GM08714 (cell line): ENCODE measurements around the gene RNF146.
"Not testable (repeated sequence)": the region's sequence is repeated elsewhere in the genome, so short reads cannot be mapped to it uniquely, and the experiment has no call there.

Experiments used
- H3K4me3 ChIP-seq: fragments of 200-500 bp; sonication (Bioruptor generic); 2 replicates; pipeline ENCODE4 v1.5.1; 2014; ENCODE audit warnings: mild to moderate bottlenecking, low read length, inconsistent platforms
- ZNF274 ChIP-seq: IDR thresholded peaks from 2 replicates; pipeline ENCODE4 v1.6.1; 2012; ENCODE audit warnings: mild to moderate bottlenecking, low read depth, low read length

RNF146 gene

DNA sequence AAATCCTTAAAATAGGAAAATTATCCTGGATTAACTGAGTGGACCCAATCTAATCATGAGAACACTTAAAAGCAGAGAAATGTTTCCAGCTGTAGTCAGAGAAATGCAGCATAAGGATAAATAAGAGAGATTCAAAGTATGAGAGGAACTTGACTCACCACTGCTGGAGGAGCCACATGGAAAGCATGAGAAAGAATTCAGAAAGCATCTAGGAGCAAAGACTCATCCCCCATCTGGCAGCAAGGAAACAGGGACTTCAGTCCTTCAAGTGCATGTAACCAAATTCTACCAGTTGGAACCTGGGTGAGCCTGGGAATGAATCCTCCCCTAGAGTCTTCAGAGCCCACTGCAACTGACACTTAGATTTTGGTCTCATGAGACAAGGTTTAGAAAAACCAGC is 33.7 kb downstream of the RNF146 start:
- no peak overlapping the region for H3K4me3 ChIP-seq
- no peak for TF ChIP-seq ZNF274

GRCh38 chr6:127301199-127301700 is 34.6 kb downstream of the RNF146 start:
- no peak overlapping the region for H3K4me3 ChIP-seq
- TF ChIP-seq ZNF274: no peak

- no peak for TF ChIP-seq ZNF274
- no peak overlapping the region for H3K4me3 ChIP-seq
Observed at GRCh38 chr6:127302728-127303660, 36.3 kb downstream of the RNF146 start.

GRCh38 chr6:127303917-127304316 is 37.3 kb downstream of the RNF146 start:
- no peak for TF ChIP-seq ZNF274
- no peak overlapping the region for H3K4me3 ChIP-seq

GRCh38 chr6:127305741-127306140 is 39.1 kb downstream of the RNF146 start:
- TF ChIP-seq ZNF274: no peak
- no peak overlapping the region for H3K4me3 ChIP-seq

DNA sequence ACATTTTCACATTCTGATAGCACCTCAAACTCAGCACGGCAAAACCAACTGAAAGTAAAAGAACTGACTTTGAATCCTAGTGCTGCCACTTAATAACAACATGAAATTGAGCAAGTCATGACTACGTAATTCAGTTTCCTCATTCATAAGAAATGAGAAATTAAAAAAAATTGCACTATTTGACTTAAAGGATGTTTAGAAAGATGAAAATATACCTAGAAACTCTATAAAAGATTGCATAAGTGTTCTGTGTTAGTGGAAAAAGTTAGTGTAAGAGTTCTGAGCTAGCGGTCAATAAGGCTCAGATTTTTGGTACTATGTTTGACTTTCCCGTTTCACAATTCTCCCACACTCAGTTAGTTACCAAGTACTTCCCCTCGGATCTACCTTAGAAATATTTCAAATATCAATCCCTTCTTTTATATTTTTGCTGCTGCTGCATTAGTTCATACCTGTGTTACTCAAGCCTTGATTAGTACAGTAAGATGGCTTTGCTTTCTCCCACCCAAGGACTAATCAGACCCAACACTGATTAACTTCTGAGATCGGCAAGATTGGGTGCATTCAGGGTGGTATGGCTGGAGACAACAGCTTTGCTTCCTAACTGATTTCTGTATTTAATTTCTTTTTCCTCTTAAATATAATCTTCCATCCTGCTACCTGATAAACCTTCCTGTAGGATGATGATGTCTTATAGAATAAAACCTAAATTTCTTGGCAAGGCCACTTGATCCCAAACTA is 50.9 kb downstream of the RNF146 start:
- TF ChIP-seq ZNF274: no peak
- no peak overlapping the region for H3K4me3 ChIP-seq

GRCh38 chr6:127319686-127320085 is 53.0 kb downstream of the RNF146 start:
- no peak for TF ChIP-seq ZNF274
- no peak overlapping the region for H3K4me3 ChIP-seq

GRCh38 chr6:127328043-127328609 is 61.5 kb downstream of the RNF146 start:
- no peak overlapping the region for H3K4me3 ChIP-seq
- TF ChIP-seq ZNF274: no peak

DNA sequence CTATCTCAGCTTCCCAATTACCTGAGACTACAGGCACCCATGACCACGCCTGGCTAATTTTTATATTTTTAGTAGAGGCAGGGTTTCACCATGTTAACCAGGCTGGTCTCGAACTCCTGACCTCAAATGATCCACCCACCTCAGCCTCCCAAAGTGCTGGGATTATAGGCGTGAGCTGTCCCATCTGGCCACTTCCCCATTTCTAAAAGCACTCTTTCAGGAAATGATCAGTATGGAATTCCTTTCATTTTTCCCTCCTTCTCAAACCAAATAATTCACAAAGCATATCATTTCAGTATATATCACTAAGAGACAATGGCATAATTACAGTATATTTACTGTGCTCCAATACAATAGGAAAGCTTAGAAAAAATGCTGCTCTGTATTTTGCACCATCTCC is 64.6 kb downstream of the RNF146 start:
- H3K4me3 ChIP-seq: not testable (repeated sequence)

GRCh38 chr6:127332383-127332961 is 65.8 kb downstream of the RNF146 start:
- no peak overlapping the region for H3K4me3 ChIP-seq
- no peak for TF ChIP-seq ZNF274
